HG02840 (cell line): ENCODE data around the gene FAM9C.
"Not testable (repeated sequence)": the region's sequence is repeated elsewhere in the genome, so short reads cannot be mapped to it uniquely, and the experiment has no call there.

ENCODE experiments used
- ATAC-seq: cut with Tn5 transposase; IDR thresholded peaks from one replicate; pipeline ENCODE4 v1.9.1; 2021; ENCODE audit warnings: mild to moderate bottlenecking, moderate library complexity, moderate number of reproducible peaks; ENCODE audit not compliant: unreplicated experiment, low FRiP score

The FAM9C gene

GRCh38 chrX:13046141-13046855, 1.9 kb upstream of the FAM9C start:
- no peak for ATAC-seq

- ATAC-seq, result no peak
Measured at GRCh38 chrX:13043938-13044337, 482 bp downstream of the FAM9C start.

GRCh38 chrX:13043138-13043537, 1.3 kb downstream of the FAM9C start:
- no peak for ATAC-seq

GRCh38 chrX:13036896-13037295, 7.5 kb downstream of the FAM9C start:
- no peak for ATAC-seq

- ATAC-seq, result no peak
Measured at GRCh38 chrX:13033193-13033592, 11.2 kb downstream of the FAM9C start.

GRCh38 chrX:13029887-13030771, 14.3 kb downstream of the FAM9C start:
- ATAC-seq, result no peak

GRCh38 chrX:13029637-13029886, 14.9 kb downstream of the FAM9C start:
- ATAC-seq, result no peak

GRCh38 chrX:13028871-13029636, 15.4 kb downstream of the FAM9C start:
- no peak for ATAC-seq

- ATAC-seq, result no peak
Measured at GRCh38 chrX:13026877-13027652, 17.4 kb downstream of the FAM9C start.

GRCh38 chrX:13024986-13025385, 19.4 kb downstream of the FAM9C start:
- ATAC-seq, result no peak

- no peak for ATAC-seq
Measured at GRCh38 chrX:13023979-13024378, 20.4 kb downstream of the FAM9C start.

GRCh38 chrX:13023567-13023966, 20.9 kb downstream of the FAM9C start:
- no peak for ATAC-seq

- peak; percentile 71 for ATAC-seq
Measured at GRCh38 chrX:13022926-13023325, 21.5 kb downstream of the FAM9C start.

- not testable (repeated sequence) for ATAC-seq
Measured at GRCh38 chrX:13016731-13017130, 27.7 kb downstream of the FAM9C start.

- no peak for ATAC-seq
Measured at GRCh38 chrX:13015536-13016236, 28.7 kb downstream of the FAM9C start.

GRCh38 chrX:13014111-13015096, 30.0 kb downstream of the FAM9C start:
- peak; percentile 33 for ATAC-seq

- ATAC-seq, result peak; percentile 78
Measured at GRCh38 chrX:13013363-13014110, 30.9 kb downstream of the FAM9C start.

GRCh38 chrX:13010546-13010945, 33.9 kb downstream of the FAM9C start:
- ATAC-seq, result no peak
